ENCODE measurements around the gene TOM1L2.

TOM1L2 gene

GRCh38 chr17:17813055-17813724, 159.0 kb downstream of the TOM1L2 start:
- TF ChIP-seq, protein P1, sequence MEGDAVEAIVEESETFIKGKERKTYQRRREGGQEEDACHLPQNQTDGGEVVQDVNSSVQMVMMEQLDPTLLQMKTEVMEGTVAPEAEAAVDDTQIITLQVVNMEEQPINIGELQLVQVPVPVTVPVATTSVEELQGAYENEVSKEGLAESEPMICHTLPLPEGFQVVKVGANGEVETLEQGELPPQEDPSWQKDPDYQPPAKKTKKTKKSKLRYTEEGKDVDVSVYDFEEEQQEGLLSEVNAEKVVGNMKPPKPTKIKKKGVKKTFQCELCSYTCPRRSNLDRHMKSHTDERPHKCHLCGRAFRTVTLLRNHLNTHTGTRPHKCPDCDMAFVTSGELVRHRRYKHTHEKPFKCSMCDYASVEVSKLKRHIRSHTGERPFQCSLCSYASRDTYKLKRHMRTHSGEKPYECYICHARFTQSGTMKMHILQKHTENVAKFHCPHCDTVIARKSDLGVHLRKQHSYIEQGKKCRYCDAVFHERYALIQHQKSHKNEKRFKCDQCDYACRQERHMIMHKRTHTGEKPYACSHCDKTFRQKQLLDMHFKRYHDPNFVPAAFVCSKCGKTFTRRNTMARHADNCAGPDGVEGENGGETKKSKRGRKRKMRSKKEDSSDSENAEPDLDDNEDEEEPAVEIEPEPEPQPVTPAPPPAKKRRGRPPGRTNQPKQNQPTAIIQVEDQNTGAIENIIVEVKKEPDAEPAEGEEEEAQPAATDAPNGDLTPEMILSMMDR (conservative IDR thresholded peaks at IDR 0.05; ENCODE audit: low read depth, low read length), result no peak
- no peak overlapping the region for H3K4me3 ChIP-seq (ENCODE audit: low read depth, low read length)
- no peak for DNase-seq (ENCODE audit: low read depth)

GRCh38 chr17:17812211-17813054, 159.8 kb downstream of the TOM1L2 start:
- H3K4me3 ChIP-seq (ENCODE audit: low read depth, low read length), result no peak overlapping the region
- DNase-seq (ENCODE audit: low read depth), result peak; percentile 61
- TF ChIP-seq, protein P1 (conservative IDR thresholded peaks at IDR 0.05; ENCODE audit: low read depth, low read length), result peak; percentile 95

DNA sequence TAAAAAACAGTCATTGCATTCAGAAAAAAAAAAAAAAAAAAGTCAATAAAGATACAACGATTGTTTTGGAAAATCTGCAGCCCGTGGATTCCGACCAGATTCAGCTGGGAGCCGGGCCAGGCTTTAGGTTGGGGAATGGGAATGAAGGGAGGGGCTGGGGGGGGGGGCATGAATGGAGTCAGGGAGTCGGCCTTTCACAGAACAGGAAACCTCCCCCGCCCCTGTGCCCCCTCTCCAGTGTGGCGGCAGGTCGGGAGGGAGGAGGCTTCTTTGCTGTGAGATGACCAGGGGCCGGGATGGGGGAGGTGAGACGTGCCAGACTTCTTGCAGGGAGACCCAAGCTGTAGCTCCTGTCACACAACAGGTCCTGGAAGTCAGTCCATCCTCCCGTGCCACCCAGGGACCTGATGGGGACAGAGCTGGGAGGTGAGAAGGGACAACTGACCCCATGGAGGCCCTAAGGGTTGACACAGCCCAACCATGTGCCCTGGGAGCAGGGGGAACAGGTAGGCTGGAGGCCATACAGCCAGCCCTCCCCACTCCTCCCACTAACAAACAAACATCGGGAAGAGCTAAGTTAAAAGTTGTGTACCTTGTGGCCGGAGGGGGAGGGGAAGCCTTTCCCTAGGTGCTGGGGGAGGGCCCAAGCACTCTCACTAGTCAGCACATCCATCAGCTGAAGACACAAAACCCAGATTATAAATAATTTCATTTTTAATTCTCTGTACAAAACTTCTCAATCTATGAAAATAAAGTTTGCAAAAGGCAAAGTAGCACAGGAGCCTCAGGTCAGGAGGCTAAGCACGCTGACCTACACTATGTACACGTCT, 160.6 kb downstream of the TOM1L2 start:
- TF ChIP-seq, protein P1 (conservative IDR thresholded peaks at IDR 0.05; ENCODE audit: low read depth, low read length), result no peak
- no peak for DNase-seq (ENCODE audit: low read depth)
- H3K4me3 ChIP-seq (ENCODE audit: low read depth, low read length), result no peak overlapping the region

GRCh38 chr17:17810895-17811248, 161.3 kb downstream of the TOM1L2 start:
- no peak overlapping the region for H3K4me3 ChIP-seq (ENCODE audit: low read depth, low read length)
- TF ChIP-seq, protein P1 (conservative IDR thresholded peaks at IDR 0.05; ENCODE audit: low read depth, low read length), result no peak
- DNase-seq (ENCODE audit: low read depth), result no peak

GRCh38 chr17:17810084-17810894, 161.9 kb downstream of the TOM1L2 start:
- H3K4me3 ChIP-seq (ENCODE audit: low read depth, low read length), result peak overlapping the region; percentile 37
- peak; percentile 80 for DNase-seq (ENCODE audit: low read depth)
- TF ChIP-seq, protein P1 (conservative IDR thresholded peaks at IDR 0.05; ENCODE audit: low read depth, low read length), result no peak

DNA sequence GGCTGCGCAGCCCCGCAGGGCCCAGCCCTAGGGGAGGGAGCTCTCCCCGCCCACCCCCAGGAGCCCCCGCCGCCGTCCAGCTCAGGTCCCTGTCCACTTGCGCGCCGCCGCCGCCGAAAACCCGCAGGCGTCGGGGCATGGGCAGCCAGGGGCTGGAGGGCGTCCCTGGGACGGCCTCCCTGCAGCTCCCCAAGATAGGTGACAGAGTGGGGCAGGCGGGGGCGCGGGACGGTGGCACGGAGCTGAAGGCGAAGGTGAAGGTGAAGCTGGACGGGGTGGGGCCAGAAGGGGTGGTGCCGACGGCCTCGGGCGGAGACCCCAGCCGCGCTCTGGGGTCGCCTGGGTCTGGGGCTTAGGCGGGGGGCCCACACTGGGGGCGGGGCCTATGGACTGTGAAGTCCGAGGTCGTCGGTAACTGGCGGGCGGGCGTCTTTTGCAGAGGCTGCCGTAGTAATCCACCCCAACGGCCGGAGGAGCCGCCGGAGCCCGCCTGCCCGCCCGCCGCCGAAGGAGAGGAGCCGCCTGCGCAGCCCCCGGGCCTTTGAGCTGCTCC, 162.6 kb downstream of the TOM1L2 start:
- TF ChIP-seq, protein P1 (conservative IDR thresholded peaks at IDR 0.05; ENCODE audit: low read depth, low read length), result no peak
- no peak for DNase-seq (ENCODE audit: low read depth)
- H3K4me3 ChIP-seq (ENCODE audit: low read depth, low read length), result peak overlapping the region; percentile 37

Data from choroid plexus epithelial cell (primary cell).